HG03060 (cell line): ENCODE measurements around the gene NEK4.
"Not testable (repeated sequence)": the region's sequence is repeated elsewhere in the genome, so short reads cannot be mapped to it uniquely, and the experiment has no call there.

Experiments
- ATAC-seq: cut with Tn5 transposase; IDR thresholded peaks from one replicate; pipeline ENCODE4 v1.9.1; 2021; ENCODE audit warnings: low read depth, moderate number of reproducible peaks; ENCODE audit not compliant: unreplicated experiment

The NEK4 gene

GRCh38 chr3:52679811-52680210 is 90.9 kb downstream of the NEK4 start:
- no peak for ATAC-seq

GRCh38 chr3:52679199-52679538 is 91.6 kb downstream of the NEK4 start:
- no peak for ATAC-seq

GRCh38 chr3:52678265-52679198 is 92.2 kb downstream of the NEK4 start:
- no peak for ATAC-seq

GRCh38 chr3:52676201-52676600 is 94.5 kb downstream of the NEK4 start:
- ATAC-seq = not testable (repeated sequence)

GRCh38 chr3:52671676-52672075 is 99.1 kb downstream of the NEK4 start:
- no peak for ATAC-seq

- peak; percentile 75 for ATAC-seq
Measured at GRCh38 chr3:52670621-52671521, 99.9 kb downstream of the NEK4 start.

- ATAC-seq = no peak
Measured at GRCh38 chr3:52663098-52663497, 107.6 kb downstream of the NEK4 start.

GRCh38 chr3:52660046-52660445 is 110.7 kb downstream of the NEK4 start:
- no peak for ATAC-seq
